ENCODE measurements around the gene PHLDA2. TPM values are rescaled to one million over a fixed set of nuclear protein-coding genes. Genes with fewer than 3 reads are reported as not detected.

Gene PHLDA2
- total and polyA plus RNA-seq, 9 of the 15 experiments (the other 6 are each of a cell fraction or from before 2014, with no cell fraction given) = 0.43 to 42.4 (median 4.7) TPM

GRCh38 chr11:2929950-2930703 lies 907 bp upstream of the PHLDA2 start (continued):
- no peak for TF ChIP-seq TGIF2 (CRISPR knock-in tag; IDR thresholded peaks at IDR 0.05)
- TF ChIP-seq ELF1 (tag; IDR thresholded peaks at IDR 0.05) = no peak
- peak; percentile 72 for TF ChIP-seq ATF3 (IDR thresholded peaks at IDR 0.05)
- peak; percentile 46 for TF ChIP-seq ATF3 (CRISPR knock-in tag; conservative IDR thresholded peaks at IDR 0.05)
- no peak for TF ChIP-seq MXD1 (CRISPR knock-in tag; IDR thresholded peaks at IDR 0.05; ENCODE audit: borderline replicate concordance, poor library complexity, severe bottlenecking)
- peak; percentile 87 for TF ChIP-seq MAX (CRISPR knock-in tag; IDR thresholded peaks at IDR 0.05)
- TF ChIP-seq ILF3 (IDR thresholded peaks at IDR 0.05; ENCODE audit: borderline replicate concordance) = no peak
- 0 out of 2 replicates have a peak, but pooled peaks have one; percentile 25 for TF ChIP-seq ZBTB40 (IDR thresholded peaks at IDR 0.05)
- TF ChIP-seq ZBTB40 (CRISPR knock-in tag; IDR thresholded peaks at IDR 0.05) = no peak
- TF ChIP-seq RFX7 (CRISPR knock-in tag; IDR thresholded peaks at IDR 0.05) = no peak
- no peak; the same call in none of the 2 replicates for TF ChIP-seq CBX1 (IDR thresholded peaks at IDR 0.05; ENCODE audit: low read depth)
- no peak for TF ChIP-seq MTA2 (IDR thresholded peaks at IDR 0.05; ENCODE audit: low read depth)
- no peak for TF ChIP-seq TAL1 (IDR thresholded peaks at IDR 0.05)
- 0 out of 2 replicates have a peak, but pooled peaks have one; percentile 23 for TF ChIP-seq RB1 (IDR thresholded peaks at IDR 0.05; ENCODE audit: low read depth)
- TF ChIP-seq SRSF3 (IDR thresholded peaks at IDR 0.05; ENCODE audit: insufficient read depth, low read length) = no peak
- no peak for TF ChIP-seq ZBTB12 (CRISPR knock-in tag; IDR thresholded peaks at IDR 0.05)

Measured in K562 (cell line).